Omental fat pad (tissue), 4 donors: Measurements from ENCODE around the gene SMCP. TPM values are rescaled to one million over a fixed set of nuclear protein-coding genes. Genes with fewer than 3 reads are reported as not detected.

Source experiments
- ATAC-seq: fragments of 150-250 bp; one replicate; pipeline ENCODE4 v1.9.1; 2016; ENCODE audit warnings: mild to moderate bottlenecking, moderate library complexity; ENCODE audit not compliant: low FRiP score
- DNase-seq: peaks from one replicate; pipeline ENCODE4 v3.0.0-alpha.2; 2019; ENCODE audit warnings: low spot score
- CTCF ChIP-seq, 3 donors: fragments of 450-650 bp; IDR thresholded peaks; one replicate each; pipeline ENCODE4 v1.5.1; 2016 to 2017; ENCODE audit warnings: antibody characterized with exemption in 3 of 3, mild to moderate bottlenecking in 3 of 3, moderate library complexity in 2 of 3
- total RNA-seq, 4 donors: library from RNA; depleted of rRNA; stranded (reverse); fragments of >200 nt; gene quantifications; one replicate each; pipeline ENCODE4 v1.1.0, GENCODE V29; 2016

SMCP gene
- total RNA-seq, 4 donors from 2014 or later = not detected

- no peak for DNase-seq
Measured at GRCh38 chr1:152933196-152933595, 55.1 kb downstream of the SMCP start.

More at GRCh38 chr1:152933196-152933595, 55.1 kb downstream of the SMCP start:
- no peak for TF ChIP-seq CTCF (IDR thresholded peaks at IDR 0.05)
- ATAC-seq = no peak

Other genes starting within 250 kb of the SMCP start
- not detected for gene LCE2D, start 214.9 kb upstream of the SMCP start, total RNA-seq
- not detected for gene LCE2C, start 203.0 kb upstream of the SMCP start, total RNA-seq
- not detected for gene LCE2B, start 192.2 kb upstream of the SMCP start, total RNA-seq
- gene LCE2A, start 180.0 kb upstream of the SMCP start, total RNA-seq = not detected
- gene LCE4A, start 170.2 kb upstream of the SMCP start, total RNA-seq = not detected
- gene KPRP, start 120.3 kb upstream of the SMCP start, total RNA-seq = not detected
- not detected for gene LCE1F, start 103.2 kb upstream of the SMCP start, total RNA-seq
- gene LCE1E, start 92.1 kb upstream of the SMCP start, total RNA-seq = not detected
- not detected for gene LCE1D, start 81.6 kb upstream of the SMCP start, total RNA-seq
- gene LCE1C, start 71.7 kb upstream of the SMCP start, total RNA-seq = not detected
- not detected for gene LCE1B, start 66.4 kb upstream of the SMCP start, total RNA-seq
- not detected for gene LCE1A, start 50.8 kb upstream of the SMCP start, total RNA-seq
- gene LCE6A, start 35.5 kb upstream of the SMCP start, total RNA-seq = not detected
- gene LCE7A, start 18.3 kb upstream of the SMCP start, total RNA-seq = not detected
- gene IVL, start 30.2 kb downstream of the SMCP start, total RNA-seq = not detected
- gene SPRR5, start 68.9 kb downstream of the SMCP start, total RNA-seq = not detected
- not detected for gene SPRR4, start 92.3 kb downstream of the SMCP start, total RNA-seq
- not detected for gene SPRR1A, start 105.8 kb downstream of the SMCP start, total RNA-seq
- not detected for gene SPRR3, start 123.4 kb downstream of the SMCP start, total RNA-seq
- not detected for gene SPRR1B, start 152.9 kb downstream of the SMCP start, total RNA-seq
- gene SPRR2D, start 162.8 kb downstream of the SMCP start, total RNA-seq = not detected
- not detected for gene SPRR2A, start 179.2 kb downstream of the SMCP start, total RNA-seq
- gene SPRR2B, start 193.3 kb downstream of the SMCP start, total RNA-seq = not detected
- gene SPRR2E, start 216.2 kb downstream of the SMCP start, total RNA-seq = not detected
- gene SPRR2F, start 235.2 kb downstream of the SMCP start, total RNA-seq = not detected